ENCODE results near the gene C1orf185.
"Not testable (repeated sequence)": the region's sequence is repeated elsewhere in the genome, so short reads cannot be mapped to it uniquely, and the experiment has no call there.

Gene C1orf185

GRCh38 chr1:51101976-51102375 lies at the start of gene C1orf185:
TSS of gene C1orf185 (plus strand) at chr1:51102228. CDS start at chr1:51102234, 6 bp downstream.
- no peak for DNase-seq

DNA sequence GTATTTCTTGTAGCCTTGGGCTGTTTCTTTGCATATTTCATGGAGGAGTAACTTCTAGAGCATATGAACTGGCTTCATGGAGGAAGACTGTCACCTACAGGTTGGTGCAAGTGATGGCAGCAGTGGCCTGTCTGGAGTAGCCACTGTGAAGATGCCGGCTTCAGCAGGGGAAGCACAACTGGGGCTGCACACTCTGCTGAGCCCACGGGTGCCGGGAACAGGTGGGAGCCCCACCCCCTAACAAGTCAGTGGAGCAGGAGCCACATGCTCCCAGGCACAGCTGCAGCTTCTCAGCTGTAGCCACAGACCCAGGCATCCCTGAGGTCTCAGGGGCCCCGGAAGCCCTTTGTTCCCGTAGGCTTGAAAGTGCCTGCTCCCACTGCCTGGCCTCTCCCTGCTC lies 43.2 kb upstream of the C1orf185 start:
- DNase-seq = no peak

- no peak for DNase-seq
Observed at GRCh38 chr1:51061231-51061918, 40.7 kb upstream of the C1orf185 start.

DNA sequence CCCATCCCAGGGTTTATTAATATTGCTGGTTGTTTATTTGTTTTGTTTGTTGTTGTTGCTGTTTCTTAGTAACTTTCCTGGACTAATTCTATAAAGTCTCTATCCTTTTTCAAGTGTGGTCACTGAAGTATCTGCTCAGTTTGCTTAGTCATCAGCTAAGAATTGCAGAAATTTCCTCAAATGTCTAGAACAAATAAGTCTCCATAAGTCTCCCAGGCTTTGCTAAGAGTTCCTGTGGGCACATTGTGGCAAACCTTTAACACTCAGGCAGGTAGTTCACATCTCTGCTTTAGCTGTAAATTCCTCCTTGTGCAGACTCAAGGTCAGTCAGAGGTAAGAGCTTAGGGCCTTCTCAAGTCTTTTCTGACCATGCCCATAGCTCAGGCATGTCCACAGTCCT lies 38.9 kb upstream of the C1orf185 start:
- no peak for DNase-seq

GRCh38 chr1:51070011-51070410 lies 32.0 kb upstream of the C1orf185 start:
- no peak for DNase-seq

DNA sequence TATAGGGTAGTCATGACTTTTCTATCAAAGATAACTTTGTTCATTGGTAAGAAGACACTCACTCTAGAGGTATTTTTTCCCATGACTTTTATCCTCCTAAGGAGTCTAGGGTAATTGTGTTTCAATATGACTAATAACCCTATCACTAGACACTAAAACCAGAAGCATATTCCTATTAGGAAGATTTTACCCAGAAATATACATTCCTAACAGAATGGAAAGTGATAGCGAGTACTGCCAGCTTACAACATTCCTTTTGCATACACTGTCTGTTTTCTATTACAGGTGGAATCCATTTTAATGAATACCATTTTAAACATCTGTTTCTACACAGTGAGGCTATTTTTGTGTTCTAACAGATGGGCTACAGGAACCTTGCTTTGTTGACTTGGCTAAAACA lies 31.4 kb upstream of the C1orf185 start:
- no peak for DNase-seq

DNA sequence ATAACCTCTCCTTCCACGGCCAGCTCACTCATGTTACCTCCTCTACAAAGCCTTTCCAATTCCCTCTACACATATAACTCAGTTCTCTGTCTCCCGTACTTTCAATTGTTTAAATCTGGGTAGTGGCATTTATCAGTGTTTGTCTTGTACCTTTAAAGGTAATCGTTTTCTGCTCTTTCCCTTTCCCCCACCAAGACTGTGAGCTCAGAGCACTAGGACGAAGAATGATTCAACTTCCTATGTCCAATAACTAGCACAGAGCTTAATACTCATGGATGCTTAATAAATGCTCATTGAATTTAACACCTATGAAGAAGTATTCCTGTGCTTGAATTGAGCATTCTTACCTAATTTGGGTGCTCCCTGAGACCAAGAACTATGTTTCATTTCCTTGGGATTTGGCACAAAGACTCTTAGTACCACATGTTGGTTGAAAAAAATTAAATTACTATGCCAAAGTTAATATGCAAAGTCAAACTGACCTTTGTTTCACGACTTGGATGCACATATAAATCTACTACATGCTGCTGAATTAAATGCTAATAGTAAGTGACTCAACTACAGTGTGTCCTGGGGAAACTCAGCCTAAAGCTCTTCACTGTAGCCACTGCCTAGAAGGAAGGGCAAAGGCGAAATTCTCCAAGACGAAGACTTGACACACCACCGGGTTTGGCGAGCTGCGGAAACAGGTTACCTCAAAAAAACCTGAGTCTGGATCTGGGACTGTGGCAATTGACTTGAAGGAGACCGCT lies 30.6 kb upstream of the C1orf185 start:
- no peak for DNase-seq

DNA sequence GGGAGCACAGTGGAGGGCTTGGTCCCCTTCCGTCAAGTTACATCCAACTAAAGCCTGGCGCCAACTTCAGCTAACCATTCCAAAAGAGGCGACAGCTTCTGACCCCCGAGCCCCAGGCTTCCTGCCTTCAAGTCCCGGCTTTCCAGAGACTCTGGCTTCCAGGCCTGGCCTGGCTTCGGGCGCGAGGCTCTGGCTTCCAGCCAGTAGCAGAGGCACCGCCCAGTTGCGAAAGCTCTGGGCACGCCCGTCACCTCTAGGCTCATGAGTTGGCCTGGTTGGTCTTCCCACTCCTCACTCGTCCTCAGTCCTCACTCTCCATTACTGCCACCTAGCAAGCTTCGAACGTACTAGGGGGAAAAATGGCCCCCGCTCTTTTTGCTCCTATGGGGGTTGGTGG lies 30.0 kb upstream of the C1orf185 start:
- DNase-seq = no peak

DNA sequence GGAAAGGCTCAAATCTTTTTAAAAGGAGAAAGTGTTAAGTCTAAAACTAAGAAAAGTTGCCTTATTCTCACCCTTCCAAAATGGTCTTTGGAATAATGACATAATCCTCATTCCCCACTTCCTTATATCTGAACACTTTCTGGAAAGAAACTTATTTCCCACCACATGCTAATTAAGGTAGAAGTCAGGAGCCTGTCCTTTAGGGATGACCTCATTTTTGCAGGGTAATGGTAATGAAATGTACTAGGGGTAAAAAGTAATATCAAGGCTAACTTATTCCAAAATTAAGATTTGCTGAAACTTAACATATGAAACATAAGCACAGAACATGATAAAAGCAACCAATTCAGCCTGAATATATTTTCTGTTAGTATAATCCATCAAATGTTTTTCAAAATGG lies 29.4 kb upstream of the C1orf185 start:
- DNase-seq = no peak

- DNase-seq = no peak
Observed at GRCh38 chr1:51073456-51073855, 28.6 kb upstream of the C1orf185 start.

GRCh38 chr1:51086496-51087271 lies 15.3 kb upstream of the C1orf185 start:
- DNase-seq = no peak

DNA sequence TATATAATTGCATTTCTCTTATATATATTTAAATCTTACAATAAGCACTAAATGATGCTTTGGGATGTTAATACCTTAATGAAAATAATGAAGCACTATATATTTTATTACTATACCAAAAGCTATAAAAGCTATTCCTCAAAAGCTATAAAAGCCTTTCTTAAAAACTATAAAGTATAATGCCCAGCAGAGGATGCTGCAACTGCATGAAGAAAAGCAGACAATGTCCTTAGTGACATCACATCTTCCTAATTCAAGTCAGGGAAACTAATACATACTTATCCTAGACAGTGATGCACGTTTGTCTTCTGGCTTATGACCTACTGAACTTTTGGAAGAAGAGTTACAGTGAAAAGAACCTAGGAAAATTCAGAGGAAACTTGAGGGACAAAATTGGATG lies 13.6 kb upstream of the C1orf185 start:
- no peak for DNase-seq

DNA sequence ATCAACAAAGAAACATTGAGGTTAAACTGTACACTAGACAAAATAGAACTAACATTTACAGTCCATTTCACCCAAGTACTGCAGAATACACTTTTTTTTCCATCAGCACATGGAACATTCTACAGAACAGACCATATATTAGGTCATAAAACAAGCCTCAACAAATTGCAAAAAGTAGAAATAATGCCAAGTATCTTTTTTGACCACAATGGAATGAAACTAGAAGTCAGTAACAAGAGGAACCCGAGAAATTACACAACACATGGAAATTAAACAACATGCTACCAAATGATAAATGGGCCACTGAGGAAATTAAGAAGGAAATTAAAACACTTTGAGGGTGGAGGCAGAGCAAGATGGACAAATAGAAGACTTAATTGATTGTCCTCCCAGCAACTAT lies 8.4 kb upstream of the C1orf185 start:
- DNase-seq = no peak

DNA sequence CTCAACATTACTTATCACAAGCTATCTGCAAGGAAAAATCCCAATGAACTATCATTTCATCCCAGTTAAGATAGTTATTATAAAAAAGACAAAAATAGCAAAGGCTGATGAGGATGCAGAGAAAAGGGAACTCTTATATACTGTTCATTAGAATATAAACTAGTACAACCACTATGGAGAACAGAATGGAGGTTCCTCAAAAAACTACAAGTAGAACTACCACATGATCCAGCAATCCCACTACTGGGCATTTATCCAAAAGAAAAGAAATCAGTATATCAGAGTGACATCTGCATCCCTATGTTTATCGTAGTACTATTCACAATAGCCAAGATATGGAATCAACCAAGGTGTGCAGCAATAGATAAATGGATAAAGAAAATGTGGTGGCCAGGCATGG lies 4.9 kb upstream of the C1orf185 start:
- DNase-seq = no peak

GRCh38 chr1:51100264-51100880 lies 1.7 kb upstream of the C1orf185 start:
- peak; percentile 22 for DNase-seq

DNA sequence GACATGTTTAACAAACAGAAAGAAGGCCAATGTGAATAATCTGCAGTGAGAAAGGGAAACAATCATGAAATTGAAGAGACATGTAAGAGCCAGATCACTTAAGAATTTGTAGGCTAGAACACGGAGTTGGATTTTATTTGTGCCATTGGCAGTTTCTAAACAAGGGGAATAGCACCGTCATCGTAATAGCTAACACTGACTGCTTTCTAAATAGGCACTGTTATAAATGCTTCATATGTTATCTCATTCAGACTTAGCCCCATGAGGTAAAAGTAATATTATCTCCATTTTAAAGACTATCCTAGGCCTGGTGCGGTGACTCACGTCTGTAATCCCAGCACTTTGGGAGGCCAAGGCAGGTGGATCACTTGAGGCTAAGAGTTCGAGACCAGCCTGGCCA lies 12.1 kb downstream of the C1orf185 start:
- no peak for DNase-seq

GRCh38 chr1:51115714-51116404 lies 13.8 kb downstream of the C1orf185 start:
- no peak for DNase-seq

DNA sequence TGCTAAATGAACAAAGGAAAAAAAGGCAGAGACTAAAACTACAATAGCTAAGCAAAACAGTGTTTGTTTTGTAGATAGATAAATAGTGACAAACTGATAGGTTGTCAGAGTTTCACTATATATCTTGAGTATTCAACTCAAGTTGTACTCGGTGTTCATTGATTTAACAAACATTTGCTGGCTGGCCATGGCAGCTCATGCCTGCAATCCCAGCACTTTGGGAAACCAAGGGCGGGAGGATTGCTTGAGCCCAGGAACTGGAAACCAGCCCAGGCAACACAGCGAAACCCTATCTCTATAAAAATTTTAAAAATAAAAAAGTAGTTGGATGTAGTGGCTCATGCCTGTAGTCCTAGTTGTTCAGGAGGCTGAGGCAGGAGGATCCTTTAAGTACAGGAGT lies 17.3 kb downstream of the C1orf185 start:
- no peak for DNase-seq

DNA sequence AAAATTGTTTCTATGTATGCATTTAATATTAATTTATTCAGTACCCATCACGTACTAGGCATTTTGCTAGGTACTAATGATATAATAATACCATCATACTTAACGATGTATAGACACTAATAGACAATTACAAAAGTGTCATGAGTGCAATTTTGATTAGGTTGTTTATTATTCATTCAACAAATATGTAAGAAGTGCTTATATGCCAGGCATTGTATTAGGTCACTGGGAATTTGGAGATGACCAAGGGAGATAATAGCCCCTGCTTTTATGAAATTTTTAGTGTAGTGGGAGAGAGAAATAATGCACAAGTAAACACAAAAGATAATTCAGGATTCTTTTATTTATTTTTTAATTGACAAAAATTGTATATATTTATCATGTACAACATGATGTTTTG lies 18.6 kb downstream of the C1orf185 start:
- no peak for DNase-seq

GRCh38 chr1:51127152-51127551 lies 25.1 kb downstream of the C1orf185 start:
- not testable (repeated sequence) for DNase-seq

DNA sequence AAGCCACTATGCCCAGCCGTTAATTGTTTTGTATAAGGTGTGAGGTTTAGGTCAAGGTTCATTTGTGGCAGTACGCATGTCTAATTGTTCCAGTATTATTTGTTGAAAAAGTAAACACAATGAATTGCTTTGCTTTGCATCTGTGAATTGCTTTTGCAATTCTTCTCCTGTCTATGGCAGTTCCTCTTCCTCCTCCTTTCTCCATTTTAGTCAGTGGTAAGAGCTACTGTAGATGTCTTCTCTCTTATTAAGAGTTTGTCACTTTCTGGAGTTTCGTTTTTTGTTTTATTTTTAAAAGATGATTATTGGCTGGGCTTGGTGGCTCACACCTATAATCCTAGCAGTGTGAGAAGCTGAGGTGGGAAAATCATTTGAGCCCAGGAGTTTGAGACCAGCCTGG lies 29.2 kb downstream of the C1orf185 start:
- no peak for DNase-seq

DNA sequence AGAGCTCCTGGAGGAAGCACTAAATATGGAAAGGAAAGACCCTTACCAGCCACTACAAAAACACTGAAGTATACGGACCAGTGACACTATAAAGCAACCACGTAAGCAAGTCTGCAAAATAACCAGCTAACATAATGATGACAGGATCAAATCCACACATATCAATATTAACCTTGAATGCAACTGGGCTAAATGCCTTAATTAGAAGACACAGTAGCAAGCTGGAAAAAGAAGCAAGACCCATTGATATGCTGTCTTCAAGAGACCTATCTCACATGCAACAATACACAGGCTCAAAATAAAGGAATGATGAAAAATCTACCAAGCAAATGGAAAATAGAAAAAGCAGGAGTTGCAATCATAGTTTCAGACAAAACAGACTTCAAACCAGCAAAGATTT lies 31.0 kb downstream of the C1orf185 start:
- DNase-seq = no peak

GRCh38 chr1:51137696-51138095 lies 35.7 kb downstream of the C1orf185 start:
- DNase-seq = not testable (repeated sequence)
